ENCODE results near the gene CCN5.

The CCN5 gene

DNA sequence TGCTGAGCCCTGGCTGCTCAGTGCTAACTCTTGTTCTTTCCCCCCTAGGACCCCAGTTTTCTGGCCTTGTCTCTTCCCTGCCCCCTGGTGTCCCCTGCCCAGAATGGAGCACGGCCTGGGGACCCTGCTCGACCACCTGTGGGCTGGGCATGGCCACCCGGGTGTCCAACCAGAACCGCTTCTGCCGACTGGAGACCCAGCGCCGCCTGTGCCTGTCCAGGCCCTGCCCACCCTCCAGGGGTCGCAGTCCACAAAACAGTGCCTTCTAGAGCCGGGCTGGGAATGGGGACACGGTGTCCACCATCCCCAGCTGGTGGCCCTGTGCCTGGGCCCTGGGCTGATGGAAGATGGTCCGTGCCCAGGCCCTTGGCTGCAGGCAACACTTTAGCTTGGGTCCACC is 11.9 kb downstream of the CCN5 start:
- TF ChIP-seq, protein P1, sequence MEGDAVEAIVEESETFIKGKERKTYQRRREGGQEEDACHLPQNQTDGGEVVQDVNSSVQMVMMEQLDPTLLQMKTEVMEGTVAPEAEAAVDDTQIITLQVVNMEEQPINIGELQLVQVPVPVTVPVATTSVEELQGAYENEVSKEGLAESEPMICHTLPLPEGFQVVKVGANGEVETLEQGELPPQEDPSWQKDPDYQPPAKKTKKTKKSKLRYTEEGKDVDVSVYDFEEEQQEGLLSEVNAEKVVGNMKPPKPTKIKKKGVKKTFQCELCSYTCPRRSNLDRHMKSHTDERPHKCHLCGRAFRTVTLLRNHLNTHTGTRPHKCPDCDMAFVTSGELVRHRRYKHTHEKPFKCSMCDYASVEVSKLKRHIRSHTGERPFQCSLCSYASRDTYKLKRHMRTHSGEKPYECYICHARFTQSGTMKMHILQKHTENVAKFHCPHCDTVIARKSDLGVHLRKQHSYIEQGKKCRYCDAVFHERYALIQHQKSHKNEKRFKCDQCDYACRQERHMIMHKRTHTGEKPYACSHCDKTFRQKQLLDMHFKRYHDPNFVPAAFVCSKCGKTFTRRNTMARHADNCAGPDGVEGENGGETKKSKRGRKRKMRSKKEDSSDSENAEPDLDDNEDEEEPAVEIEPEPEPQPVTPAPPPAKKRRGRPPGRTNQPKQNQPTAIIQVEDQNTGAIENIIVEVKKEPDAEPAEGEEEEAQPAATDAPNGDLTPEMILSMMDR (conservative IDR thresholded peaks at IDR 0.05), result no peak
- no peak overlapping the region for H3K27ac ChIP-seq

DNA sequence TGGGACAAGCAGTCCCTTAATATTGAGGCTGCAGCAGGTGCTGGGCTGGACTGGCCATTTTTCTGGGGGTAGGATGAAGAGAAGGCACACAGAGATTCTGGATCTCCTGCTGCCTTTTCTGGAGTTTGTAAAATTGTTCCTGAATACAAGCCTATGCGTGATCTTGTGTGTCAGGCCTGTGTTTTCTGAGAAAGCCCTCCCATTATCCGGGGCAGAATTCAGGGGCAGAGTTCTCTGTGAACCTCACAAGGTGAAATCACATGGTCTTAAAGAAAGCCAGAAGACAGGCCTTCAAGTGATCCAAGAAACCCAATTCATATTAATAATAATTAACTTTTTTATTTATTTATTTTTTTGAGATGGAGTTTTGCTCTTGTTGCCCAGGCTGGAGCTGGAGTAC is 12.5 kb downstream of the CCN5 start:
- TF ChIP-seq, protein P1 (conservative IDR thresholded peaks at IDR 0.05), result no peak
- no peak overlapping the region; the same call in 1 of the 2 replicates for H3K27ac ChIP-seq

DNA sequence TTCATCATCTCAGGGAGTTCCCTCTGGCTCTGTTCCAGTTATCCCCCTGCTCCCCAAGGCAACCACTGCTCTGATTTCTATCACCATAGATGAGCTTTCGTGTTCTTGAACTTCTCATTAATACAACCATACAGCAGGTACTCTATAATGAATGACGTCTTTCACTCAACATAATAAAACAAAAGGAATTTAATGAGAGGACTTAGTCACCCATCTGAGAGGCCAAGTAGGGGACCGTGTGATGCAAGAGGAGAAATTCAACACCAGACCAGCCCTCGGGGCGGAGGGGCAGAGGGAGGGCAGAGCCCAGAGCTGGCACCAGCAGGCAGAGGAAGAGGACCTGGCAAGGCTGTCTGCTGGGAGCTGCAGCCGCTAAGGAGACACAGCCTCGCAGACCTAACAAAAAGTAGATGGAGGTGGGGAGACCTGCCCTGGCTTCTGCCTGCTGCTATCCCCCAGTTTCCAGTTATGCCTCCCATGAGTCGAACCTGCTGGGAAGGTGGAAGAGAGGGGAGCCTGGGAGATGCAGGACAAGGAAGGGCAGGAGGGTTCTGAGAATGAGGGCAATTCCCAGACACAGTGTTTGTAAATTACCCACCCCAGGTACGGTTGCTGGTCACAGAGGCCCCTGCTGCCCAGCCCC is 13.8 kb downstream of the CCN5 start:
- TF ChIP-seq, protein P1 (conservative IDR thresholded peaks at IDR 0.05), result no peak

DNA sequence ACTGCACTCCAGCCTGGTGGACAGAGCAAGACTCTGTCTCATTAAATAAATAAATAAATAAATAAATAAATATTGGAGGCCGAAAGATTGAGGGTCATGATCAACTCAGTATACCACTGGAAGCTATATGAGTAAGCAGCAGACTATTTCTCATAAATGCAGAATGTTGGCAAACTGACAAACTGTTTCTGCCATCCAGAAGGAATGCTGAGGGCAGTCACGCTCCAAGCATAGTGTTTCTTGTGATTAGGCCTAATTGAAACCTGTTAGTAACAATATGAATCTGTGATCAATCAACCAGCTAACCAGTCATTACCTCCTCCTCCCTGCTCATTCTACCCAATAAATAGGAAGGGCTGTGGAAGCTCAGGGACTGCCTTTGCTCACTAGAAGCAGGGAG is 15.3 kb downstream of the CCN5 start:
- H3K27ac ChIP-seq, result no peak overlapping the region
- TF ChIP-seq, protein P1 (conservative IDR thresholded peaks at IDR 0.05), result no peak

More for the DNA sequence above, 13.8 kb downstream of the CCN5 start:
- H3K27ac ChIP-seq, result peak overlapping the region; percentile 61

DNA sequence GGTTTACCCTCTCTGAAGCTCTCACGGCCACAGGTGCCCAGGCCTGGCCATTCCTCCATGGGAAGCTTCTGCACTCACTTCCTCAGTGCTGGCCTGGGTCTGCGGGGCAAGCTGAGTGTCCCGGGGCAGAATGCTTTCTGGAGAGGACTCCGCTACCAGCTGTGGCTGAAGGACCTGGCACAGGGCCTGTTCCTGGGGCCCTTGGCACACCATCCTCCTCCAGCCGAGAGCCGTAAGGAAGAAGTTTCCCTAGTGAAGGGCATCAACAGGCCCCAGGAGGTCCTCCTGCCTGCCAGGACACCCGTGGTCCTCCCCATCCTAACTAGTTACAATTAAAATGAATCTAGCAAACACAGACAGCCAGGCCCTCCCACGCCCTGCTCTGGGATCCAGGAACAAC is 16.5 kb downstream of the CCN5 start:
- TF ChIP-seq, protein P1 (conservative IDR thresholded peaks at IDR 0.05), result no peak
- no peak overlapping the region for H3K27ac ChIP-seq

DNA sequence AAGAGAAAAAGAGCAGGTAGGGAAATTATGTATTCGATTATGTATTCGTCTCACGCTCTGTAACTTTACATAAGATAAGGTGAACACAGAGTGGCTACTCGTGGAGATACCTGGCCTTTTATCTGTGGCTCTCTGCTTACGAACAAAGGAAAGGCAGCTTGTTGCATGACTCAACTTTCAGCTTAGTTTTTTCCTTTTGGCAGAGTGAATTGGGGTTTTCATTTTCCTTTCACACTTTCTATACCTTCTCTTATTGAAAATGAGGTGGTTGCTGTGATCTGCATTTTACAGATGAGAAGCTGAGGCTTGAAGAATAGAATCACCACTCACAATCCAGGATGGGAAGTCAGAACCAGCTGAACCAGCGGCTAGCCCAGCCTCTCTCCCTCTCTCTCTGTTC is 17.2 kb downstream of the CCN5 start:
- TF ChIP-seq, protein P1 (conservative IDR thresholded peaks at IDR 0.05), result no peak
- no peak overlapping the region for H3K27ac ChIP-seq

DNA sequence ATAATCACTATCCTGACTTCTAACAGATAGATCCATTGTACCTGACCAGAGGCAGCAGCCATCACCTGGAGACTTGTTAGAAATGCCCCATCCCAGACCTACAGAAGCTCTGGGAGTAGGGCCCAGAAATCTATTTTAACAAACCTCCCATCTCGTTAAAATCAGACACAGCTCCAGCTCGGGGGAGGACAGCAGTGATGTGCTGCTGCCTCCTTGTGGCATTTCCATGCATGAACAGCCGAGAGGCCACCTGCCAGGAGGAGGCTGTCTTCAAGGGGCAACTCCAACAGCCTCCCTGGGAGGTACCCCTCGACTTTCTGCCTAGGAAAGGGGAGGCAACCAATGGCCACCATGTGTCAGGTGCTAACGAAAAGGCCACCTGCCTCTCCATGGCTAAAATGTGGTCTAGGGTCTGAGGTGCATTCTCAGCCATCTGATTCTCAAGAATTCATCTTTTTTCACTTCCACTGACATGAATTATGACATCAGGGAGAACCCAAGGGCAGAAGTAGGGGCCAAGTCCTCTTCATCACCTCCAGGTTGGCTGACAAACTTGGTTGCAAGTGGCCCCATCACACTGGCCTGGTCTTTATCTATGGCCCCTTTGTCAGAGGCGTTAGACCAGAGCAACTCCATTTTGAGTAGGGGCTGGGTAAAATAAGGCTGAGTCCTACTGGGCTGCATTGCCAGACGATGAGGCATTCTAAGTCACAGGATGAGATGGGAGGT is 18.3 kb downstream of the CCN5 start:
- H3K27ac ChIP-seq, result no peak overlapping the region
- TF ChIP-seq, protein P1 (conservative IDR thresholded peaks at IDR 0.05), result peak; percentile 98

Measured in VCaP (cell line).